ENCODE data around the gene PYGB.
A peak's percentile ranks its signal among the peaks of the same experiment; 100 is the strongest.

Gene PYGB

DNA sequence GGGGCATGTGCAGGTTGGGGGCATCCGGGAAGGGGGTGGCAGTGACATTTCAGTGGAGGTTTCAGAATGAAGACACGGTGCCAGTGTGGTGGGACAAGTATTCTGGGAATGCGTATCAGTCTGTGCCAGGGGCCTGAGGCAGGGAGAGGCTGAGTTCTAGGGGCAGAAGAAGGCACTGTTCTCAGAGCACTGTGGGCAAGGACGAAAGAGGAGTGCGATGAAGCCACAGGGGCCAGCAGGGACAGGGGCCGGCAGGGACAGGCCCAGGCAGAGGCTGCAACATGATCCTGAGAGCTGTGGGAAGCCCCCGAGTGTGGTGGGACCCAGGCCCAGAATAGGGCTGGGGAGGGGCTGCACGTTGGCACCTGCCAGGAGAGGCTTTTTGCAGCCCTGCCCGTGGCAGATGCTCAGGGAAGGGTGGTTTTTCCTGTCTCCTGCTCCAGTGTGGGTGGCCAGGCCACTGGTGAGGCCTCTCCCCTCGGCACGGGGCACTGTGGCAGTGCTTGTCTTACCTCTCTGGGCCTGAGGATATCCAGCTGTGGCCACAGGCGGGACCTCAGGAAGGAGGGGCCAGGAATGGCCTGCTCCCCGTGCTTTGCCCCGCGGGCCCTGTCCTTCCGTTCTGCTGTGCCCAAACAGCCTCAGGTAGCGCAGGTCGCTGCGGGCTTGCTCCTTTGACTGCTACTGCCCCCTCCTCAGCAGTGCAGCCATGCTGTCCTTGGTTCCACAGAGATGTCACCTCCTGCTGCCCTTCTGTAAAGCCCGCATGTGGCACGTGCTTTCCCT is 42.4 kb upstream of the PYGB start:
- TF ChIP-seq ZFX (IDR thresholded peaks at IDR 0.05; ENCODE audit: borderline replicate concordance), result no peak
- TF ChIP-seq, protein P1, sequence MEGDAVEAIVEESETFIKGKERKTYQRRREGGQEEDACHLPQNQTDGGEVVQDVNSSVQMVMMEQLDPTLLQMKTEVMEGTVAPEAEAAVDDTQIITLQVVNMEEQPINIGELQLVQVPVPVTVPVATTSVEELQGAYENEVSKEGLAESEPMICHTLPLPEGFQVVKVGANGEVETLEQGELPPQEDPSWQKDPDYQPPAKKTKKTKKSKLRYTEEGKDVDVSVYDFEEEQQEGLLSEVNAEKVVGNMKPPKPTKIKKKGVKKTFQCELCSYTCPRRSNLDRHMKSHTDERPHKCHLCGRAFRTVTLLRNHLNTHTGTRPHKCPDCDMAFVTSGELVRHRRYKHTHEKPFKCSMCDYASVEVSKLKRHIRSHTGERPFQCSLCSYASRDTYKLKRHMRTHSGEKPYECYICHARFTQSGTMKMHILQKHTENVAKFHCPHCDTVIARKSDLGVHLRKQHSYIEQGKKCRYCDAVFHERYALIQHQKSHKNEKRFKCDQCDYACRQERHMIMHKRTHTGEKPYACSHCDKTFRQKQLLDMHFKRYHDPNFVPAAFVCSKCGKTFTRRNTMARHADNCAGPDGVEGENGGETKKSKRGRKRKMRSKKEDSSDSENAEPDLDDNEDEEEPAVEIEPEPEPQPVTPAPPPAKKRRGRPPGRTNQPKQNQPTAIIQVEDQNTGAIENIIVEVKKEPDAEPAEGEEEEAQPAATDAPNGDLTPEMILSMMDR (IDR thresholded peaks at IDR 0.05), result no peak
- no peak overlapping the region for H3K27ac ChIP-seq

DNA sequence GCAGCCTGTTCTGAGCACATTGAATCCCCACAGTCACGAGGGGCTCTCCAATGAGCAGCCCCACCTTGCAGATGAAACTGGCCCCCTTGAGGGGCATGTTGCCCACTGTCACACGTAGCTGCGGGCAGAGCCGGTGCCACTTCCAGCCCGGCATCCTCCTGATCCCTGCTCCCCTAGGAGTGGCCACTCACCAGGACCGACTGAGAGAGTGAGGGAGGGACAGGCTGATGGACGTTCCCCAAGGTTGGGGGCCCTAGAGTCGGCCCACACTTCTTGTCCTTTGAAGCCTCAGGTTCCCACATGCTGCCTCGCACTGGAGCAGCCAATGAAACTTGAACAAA is 41.9 kb upstream of the PYGB start:
- TF ChIP-seq ZFX (IDR thresholded peaks at IDR 0.05; ENCODE audit: borderline replicate concordance), result no peak
- TF ChIP-seq, protein P1 (IDR thresholded peaks at IDR 0.05), result no peak
- no peak overlapping the region for H3K27ac ChIP-seq

DNA sequence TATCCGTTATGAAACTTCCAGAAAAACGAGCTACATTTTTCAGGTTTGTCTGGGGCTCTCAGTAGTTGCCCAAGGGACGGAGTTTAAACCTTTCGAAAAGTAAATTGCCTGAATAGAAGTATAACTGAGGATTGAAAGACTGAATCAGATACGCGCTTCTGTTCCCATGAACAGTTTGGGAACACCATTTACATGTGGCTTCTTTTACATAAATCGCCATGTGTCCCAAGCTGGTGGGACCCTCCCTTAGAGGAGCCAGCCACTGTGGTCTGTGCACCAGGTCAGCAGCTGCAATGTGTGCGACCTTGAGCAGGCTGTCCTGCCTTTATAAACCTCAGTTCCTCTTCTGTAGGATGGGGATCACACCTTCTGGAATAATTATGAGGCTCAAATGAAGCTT is 41.3 kb upstream of the PYGB start:
- no peak for TF ChIP-seq ZFX (IDR thresholded peaks at IDR 0.05; ENCODE audit: borderline replicate concordance)
- TF ChIP-seq, protein P1 (IDR thresholded peaks at IDR 0.05), result no peak

DNA sequence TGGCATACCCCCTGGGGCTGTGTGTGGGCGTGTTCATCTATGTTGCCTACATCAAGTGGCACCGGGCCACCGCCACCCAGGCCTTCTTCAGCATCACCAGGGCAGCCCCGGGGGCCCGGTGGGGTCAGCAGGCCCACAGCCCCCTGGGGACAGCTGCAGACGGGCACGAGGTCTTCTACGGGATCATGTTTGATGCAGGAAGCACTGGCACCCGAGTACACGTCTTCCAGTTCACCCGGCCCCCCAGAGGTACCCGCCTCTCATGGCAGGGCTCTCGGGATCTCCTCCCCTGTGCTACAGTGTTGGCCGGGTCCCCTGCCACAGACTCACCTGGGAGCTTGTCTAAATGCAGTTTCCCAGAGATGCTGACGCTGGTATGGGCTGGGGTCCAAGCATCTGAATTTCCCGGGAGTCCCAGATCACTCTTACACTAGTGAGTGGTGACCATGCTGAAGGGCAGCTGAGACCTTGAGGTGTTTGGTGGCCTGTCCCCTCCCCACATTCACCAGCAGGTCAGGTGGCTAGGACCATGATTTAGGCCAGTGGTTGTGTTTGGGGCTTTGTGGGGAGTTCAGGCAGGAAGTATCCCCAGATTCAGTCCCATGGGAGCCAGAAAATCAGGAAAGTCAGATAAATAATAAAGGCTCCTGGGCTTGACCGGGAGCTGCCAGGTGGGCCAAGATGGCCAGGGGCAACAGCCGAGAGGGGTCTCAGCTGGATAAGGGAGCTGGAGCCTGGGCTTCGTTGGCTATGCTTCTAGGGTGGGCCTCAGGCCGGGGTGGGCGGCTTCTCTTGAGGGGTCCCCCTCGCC is 40.5 kb upstream of the PYGB start:
- no peak for TF ChIP-seq ZFX (IDR thresholded peaks at IDR 0.05; ENCODE audit: borderline replicate concordance)
- TF ChIP-seq, protein P1 (IDR thresholded peaks at IDR 0.05), result no peak

More for the DNA sequence above, 41.3 kb upstream of the PYGB start:
- H3K27ac ChIP-seq, result no peak overlapping the region

DNA sequence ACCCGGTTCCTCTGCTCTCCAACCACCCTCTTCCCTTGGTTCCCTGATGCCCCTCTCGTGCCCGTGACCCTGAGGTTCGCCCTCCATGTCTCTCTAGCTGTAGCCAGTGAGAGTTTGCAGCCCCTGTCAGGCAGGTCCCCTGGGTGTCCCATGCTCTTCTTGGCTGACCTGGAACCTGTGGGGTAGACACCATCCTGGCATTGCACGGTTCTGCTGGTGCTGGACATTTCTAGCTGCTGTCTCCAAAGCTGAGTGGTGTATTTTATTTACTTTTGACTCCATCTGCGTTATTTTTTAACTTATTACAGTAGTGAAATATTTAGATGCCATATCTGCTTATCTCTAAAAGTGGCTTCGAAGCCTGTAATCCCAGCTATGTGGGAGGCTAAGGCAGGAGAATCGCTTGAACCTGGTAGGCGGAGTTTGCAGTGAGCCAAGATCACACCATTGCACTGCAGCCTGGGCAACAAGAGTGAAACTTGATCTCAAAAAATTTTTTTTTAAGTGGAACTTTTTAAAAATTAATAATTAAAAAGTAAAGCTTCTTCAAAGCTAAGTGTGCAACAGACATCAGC is 39.8 kb upstream of the PYGB start:
- H3K27ac ChIP-seq, result peak overlapping the region; percentile 69
- TF ChIP-seq, protein P1 (IDR thresholded peaks at IDR 0.05), result no peak
- no peak for TF ChIP-seq ZFX (IDR thresholded peaks at IDR 0.05; ENCODE audit: borderline replicate concordance)

More for the DNA sequence above, 40.5 kb upstream of the PYGB start:
- H3K27ac ChIP-seq, result peak overlapping the region; percentile 69

DNA sequence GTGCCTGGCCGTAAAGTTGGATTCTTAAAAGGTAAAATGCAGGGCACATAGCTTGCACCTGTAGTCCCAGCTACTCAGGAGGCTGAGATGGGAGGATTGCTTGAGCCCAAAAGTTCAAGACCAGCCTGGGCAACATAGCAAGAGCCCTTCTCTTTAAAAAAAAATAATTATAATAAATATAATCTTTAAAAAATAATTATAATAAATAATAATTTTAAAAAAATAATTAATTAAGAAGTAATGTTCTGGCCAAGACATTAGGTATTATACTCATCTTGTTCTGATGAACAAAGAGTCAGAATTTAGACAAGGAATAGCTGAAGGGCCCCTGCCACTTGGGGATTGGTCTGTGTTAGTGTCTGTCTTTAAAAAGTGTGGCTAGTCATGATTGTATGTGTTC is 38.5 kb upstream of the PYGB start:
- no peak overlapping the region; the same call in 1 of the 2 replicates for H3K27ac ChIP-seq
- TF ChIP-seq, protein P1 (IDR thresholded peaks at IDR 0.05), result no peak
- TF ChIP-seq ZFX (IDR thresholded peaks at IDR 0.05; ENCODE audit: borderline replicate concordance), result no peak

All from 22Rv1 (cell line).